Smooth muscle cell (in vitro differentiated cells): ENCODE measurements around the gene MPP2. TPM values are rescaled to one million over a fixed set of nuclear protein-coding genes. Genes with fewer than 3 reads are reported as not detected.

Experiments used
- DNase-seq: peaks from one replicate; lab custom pipeline; 2025; ENCODE audit not compliant: unreplicated experiment; lab: John Stamatoyannopoulos, UW
- H2AFZ ChIP-seq: fragments of 200-600 bp; sonication (generic); 2 replicates; pipeline ENCODE4 v1.6.0; 2016; ENCODE audit warnings: antibody characterized with exemption, low read depth, mild to moderate bottlenecking
- H3F3A ChIP-seq: fragments of 200-600 bp; sonication (generic); 2 replicates; pipeline ENCODE4 v1.6.0; 2017; ENCODE audit warnings: antibody characterized with exemption, low read depth
- H3K27ac ChIP-seq: fragments of 200-600 bp; sonication (generic); 2 replicates; pipeline ENCODE4 v1.5.1; 2016; ENCODE audit warnings: low read depth, mild to moderate bottlenecking
- H3K27me3 ChIP-seq: fragments of 200-600 bp; sonication (generic); 2 replicates; pipeline ENCODE4 v1.6.1; 2016; ENCODE audit warnings: low read depth, mild to moderate bottlenecking
- H3K36me3 ChIP-seq: fragments of 200-600 bp; sonication (generic); 2 replicates; pipeline ENCODE4 v1.5.1; 2016; ENCODE audit warnings: low read depth
- H3K4me1 ChIP-seq: fragments of 200-600 bp; sonication (generic); 2 replicates; pipeline ENCODE4 v1.5.1; 2016; ENCODE audit warnings: low read depth
- H3K4me2 ChIP-seq: fragments of 200-600 bp; sonication (generic); 2 replicates; pipeline ENCODE4 v1.6.0; 2016; ENCODE audit warnings: mild to moderate bottlenecking
- H3K4me3 ChIP-seq: fragments of 200-600 bp; sonication (generic); 2 replicates; pipeline ENCODE4 v1.5.1; 2016; ENCODE audit warnings: mild to moderate bottlenecking
- H3K79me2 ChIP-seq: fragments of 200-600 bp; sonication (generic); 2 replicates; pipeline ENCODE4 v1.6.0; 2016; ENCODE audit warnings: low read depth, mild to moderate bottlenecking
- H3K9ac ChIP-seq: fragments of 200-600 bp; sonication (generic); 2 replicates; pipeline ENCODE4 v1.6.0; 2016; ENCODE audit warnings: low read depth
- H3K9me3 ChIP-seq: fragments of 200-600 bp; sonication (generic); replicated peaks from 2 replicates; pipeline ENCODE4 v1.5.1; 2016; ENCODE audit warnings: low read depth
- H4K20me1 ChIP-seq: fragments of 200-600 bp; sonication (generic); 2 replicates; pipeline ENCODE4 v1.6.0; 2016; ENCODE audit warnings: low read depth
- WGBS: methylation state at CpG from one replicate; pipeline ENCODE4 v1.1.7; 2016; ENCODE audit warnings: low lambda C conversion rate; 5-methylcytosine and 5-hydroxymethylcytosine counted together
- polyA plus RNA-seq: library from polyadenylated mRNA; unstranded; fragments of >200 nt; fragmentation: Nextera tagmentation; extraction: Ambion mirVana; gene quantifications from 2 replicates; pipeline ENCODE4 v1.2.1, GENCODE V29; 2016
- total RNA-seq: library from RNA; depleted of rRNA; stranded (reverse); fragments of >200 nt; gene quantifications from 2 replicates; pipeline ENCODE4 v1.2.3, GENCODE V29; 2014
- TF ChIP-seq, protein P1 (sequence below): fragments of 200-600 bp; sonication (generic); IDR thresholded peaks from 2 replicates; pipeline ENCODE4 v1.5.1; 2017; ENCODE audit warnings: borderline replicate concordance, mild to moderate bottlenecking, antibody characterized with exemption; ENCODE audit not compliant: insufficient read depth, poor library complexity, severe bottlenecking

MPP2 gene
- total and polyA plus RNA-seq, 2 experiments from 2014 or later: 15.4 to 19.4 TPM

DNA sequence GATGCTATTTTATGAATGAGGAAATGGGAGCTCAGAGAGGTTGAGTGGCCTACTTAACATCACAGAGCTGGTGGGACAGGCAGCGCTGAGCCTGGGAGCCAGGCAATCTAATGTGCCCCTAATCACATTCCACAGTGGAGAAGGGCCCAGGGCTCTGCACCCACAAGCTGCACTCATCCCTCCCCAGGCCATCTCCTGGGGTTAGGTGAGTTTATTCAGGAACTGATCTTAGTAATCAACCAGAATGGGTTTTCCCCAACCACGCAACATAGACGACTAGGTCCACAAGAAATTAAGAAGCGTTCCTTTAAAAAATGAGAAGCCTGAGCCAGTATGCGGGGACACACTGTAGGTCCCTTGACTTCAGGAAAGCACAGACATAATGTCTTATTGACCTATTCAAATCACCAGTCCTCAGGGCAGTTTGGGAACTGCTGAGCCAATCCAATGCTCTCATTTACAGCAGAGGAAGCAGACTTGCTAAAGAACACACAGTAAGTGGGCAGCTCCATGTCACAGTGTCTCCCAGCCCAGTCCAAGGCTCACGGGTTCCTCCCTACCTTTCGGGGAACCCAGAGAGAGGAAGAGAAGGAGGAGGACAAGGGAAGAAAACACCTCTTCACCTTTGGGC, 76.7 kb downstream of the MPP2 start:
- H3K9ac ChIP-seq: no peak overlapping the region
- no peaks in the 10 kb centered on the region for H3K36me3 ChIP-seq
- H3K9me3 ChIP-seq: no peaks in the 10 kb centered on the region
- peaks cover 7% of the 10 kb centered on the region for H4K20me1 ChIP-seq
- H3F3A ChIP-seq: no peaks in the 10 kb centered on the region
- no peak for DNase-seq
- no peak overlapping the region for H3K27ac ChIP-seq
- H3K4me1 ChIP-seq: peaks cover 6% of the 10 kb centered on the region
- no peaks in the 10 kb centered on the region for H3K27me3 ChIP-seq
- 97% methylated on average over 7 of the region's 7 CpGs for WGBS
- no peak overlapping the region for H3K4me2 ChIP-seq
- no peak overlapping the region for H2AFZ ChIP-seq
- no peak overlapping the region for H3K4me3 ChIP-seq
- H3K79me2 ChIP-seq: no peaks in the 10 kb centered on the region
- TF ChIP-seq, protein P1, sequence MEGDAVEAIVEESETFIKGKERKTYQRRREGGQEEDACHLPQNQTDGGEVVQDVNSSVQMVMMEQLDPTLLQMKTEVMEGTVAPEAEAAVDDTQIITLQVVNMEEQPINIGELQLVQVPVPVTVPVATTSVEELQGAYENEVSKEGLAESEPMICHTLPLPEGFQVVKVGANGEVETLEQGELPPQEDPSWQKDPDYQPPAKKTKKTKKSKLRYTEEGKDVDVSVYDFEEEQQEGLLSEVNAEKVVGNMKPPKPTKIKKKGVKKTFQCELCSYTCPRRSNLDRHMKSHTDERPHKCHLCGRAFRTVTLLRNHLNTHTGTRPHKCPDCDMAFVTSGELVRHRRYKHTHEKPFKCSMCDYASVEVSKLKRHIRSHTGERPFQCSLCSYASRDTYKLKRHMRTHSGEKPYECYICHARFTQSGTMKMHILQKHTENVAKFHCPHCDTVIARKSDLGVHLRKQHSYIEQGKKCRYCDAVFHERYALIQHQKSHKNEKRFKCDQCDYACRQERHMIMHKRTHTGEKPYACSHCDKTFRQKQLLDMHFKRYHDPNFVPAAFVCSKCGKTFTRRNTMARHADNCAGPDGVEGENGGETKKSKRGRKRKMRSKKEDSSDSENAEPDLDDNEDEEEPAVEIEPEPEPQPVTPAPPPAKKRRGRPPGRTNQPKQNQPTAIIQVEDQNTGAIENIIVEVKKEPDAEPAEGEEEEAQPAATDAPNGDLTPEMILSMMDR: no peak

DNA sequence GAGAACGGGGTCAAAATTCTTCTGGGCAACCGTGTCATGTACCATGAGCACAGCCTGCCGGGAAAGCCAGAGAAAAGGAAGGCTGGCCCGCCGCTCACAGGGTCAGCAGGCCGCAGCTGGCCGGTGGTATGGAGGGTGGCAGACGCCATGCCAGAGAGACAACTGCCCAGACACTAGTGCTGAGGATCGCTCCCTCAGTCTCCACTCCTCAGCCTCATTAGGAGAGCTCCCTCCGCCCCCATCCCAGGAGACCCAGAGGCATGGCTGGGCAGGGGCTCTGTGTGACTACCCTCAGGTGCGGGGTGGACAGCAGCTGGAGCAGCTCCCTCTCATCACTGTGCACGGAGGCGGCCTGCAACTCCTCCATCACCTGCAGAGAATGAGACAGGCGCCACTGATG, 77.6 kb downstream of the MPP2 start:
- Histone ChIP-seq H3K79me2 (no peaks in the 10 kb centered on the region), H3K9ac (no peak overlapping the region), H4K20me1 (peaks cover 7% of the 10 kb centered on the region), H3F3A (no peaks in the 10 kb centered on the region), H2AFZ (no peak overlapping the region), H3K4me2 (no peak overlapping the region), H3K36me3 (no peaks in the 10 kb centered on the region), H3K4me1 (peaks cover 6% of the 10 kb centered on the region), H3K27me3 (no peaks in the 10 kb centered on the region), H3K9me3 (no peaks in the 10 kb centered on the region), H3K27ac (no peak overlapping the region), H3K4me3 (no peak overlapping the region)
- DNase-seq: no peak
- TF ChIP-seq, protein P1: no peak
- WGBS: 93% methylated on average over 14 of the region's 14 CpGs

DNA sequence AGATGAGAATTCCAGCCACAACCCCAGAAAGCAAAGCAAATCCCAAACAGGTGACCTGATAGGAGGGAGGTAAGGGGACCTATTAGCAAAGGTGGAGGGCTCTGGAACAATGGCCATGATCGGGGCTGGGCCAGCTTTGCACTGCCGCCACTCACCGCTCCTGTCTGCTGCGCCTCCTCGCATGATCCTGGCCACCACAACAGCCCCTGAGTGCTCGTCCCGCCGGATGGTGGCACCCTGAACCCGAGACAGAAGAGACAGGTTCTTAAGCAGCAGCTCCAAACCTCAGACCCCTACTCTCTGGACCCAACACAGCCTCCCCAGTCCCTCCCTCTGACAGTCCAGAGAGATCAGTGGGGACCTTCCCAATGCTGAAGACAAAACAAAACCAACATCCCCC, 79.7 kb downstream of the MPP2 start:
- over 99% methylated on average over 9 of the region's 9 CpGs for WGBS
- no peaks in the 10 kb centered on the region for H3K36me3 ChIP-seq
- TF ChIP-seq, protein P1: no peak

DNA sequence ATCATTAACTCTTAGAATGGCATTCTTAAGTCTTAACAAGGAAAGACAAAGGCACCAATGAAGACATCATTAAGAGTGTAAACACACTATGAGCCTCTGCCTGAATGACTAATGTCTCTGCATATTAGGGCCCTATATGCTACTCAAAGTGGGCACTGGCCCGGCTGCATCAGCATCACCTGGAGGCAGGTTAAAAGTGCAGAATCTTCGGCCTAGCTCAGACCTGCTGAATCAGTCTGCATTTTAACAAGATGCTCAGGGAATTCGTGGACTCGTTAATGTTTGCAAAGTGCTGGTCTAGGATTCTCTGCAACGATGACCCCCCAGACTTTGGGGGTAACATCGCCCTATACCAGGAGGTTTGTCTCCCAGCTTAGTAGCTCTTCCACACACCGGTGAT, 81.1 kb downstream of the MPP2 start:
- Histone ChIP-seq H3F3A (no peaks in the 10 kb centered on the region), H3K4me2 (no peak overlapping the region), H3K9ac (no peak overlapping the region), H3K79me2 (no peaks in the 10 kb centered on the region), H4K20me1 (no peaks in the 10 kb centered on the region), H3K27ac (no peak overlapping the region), H3K27me3 (no peaks in the 10 kb centered on the region), H3K4me3 (no peak overlapping the region), H3K36me3 (no peaks in the 10 kb centered on the region), H2AFZ (no peak overlapping the region), H3K4me1 (no peaks in the 10 kb centered on the region), H3K9me3 (no peaks in the 10 kb centered on the region)
- TF ChIP-seq, protein P1: no peak
- DNase-seq: no peak
- WGBS: 97% methylated on average over 7 of the region's 7 CpGs

More for the DNA sequence above, 79.7 kb downstream of the MPP2 start:
- Histone ChIP-seq H3K4me1 (peaks cover 6% of the 10 kb centered on the region), H3K27me3 (no peaks in the 10 kb centered on the region), H3K4me3 (no peak overlapping the region), H3K4me2 (no peak overlapping the region), H4K20me1 (peaks cover 7% of the 10 kb centered on the region), H3K9ac (no peak overlapping the region), H3K27ac (no peak overlapping the region), H3K9me3 (no peaks in the 10 kb centered on the region), H2AFZ (no peak overlapping the region), H3F3A (no peaks in the 10 kb centered on the region), H3K79me2 (no peaks in the 10 kb centered on the region)
- no peak for DNase-seq
